ENCODE measurements around the gene FAM186B. TPM values are rescaled to one million over a fixed set of nuclear protein-coding genes. Genes with fewer than 3 reads are reported as not detected.
A peak's percentile ranks its signal among the peaks of the same experiment; 100 is the strongest.

FAM186B gene
- polyA plus RNA-seq, 3 donors: not detected

- Histone ChIP-seq H2AFZ (ENCODE audit: insufficient read depth, low read depth, low read length, poor library complexity, severe bottlenecking) (no peak overlapping the region), H3K9ac (ENCODE audit: insufficient read depth, low read length, poor library complexity, severe bottlenecking) (no peak overlapping the region), H3K9me3 (replicated peaks in 1 of 2; ENCODE audit: control insufficient read depth in 1 of 2, insufficient read depth in 1 of 2, low read length in 2 of 2) (peaks cover 0 to 5% of the 10 kb centered on the region in 2 donors), H3K4me1 (ENCODE audit: control insufficient read depth in 1 of 2, insufficient read depth in 2 of 2, low read length in 2 of 2) (peaks cover 17 to 20% of the 10 kb centered on the region in 2 donors), H3K4me2 (replicated peaks; ENCODE audit: extremely low read depth, low read length, poor library complexity, severe bottlenecking) (no peak overlapping the region), H3K27ac (ENCODE audit: low read depth in 1 of 2, low read length in 2 of 2) (no peak overlapping the region), H3K4me3 (replicated peaks in 1 of 3; ENCODE audit: low read depth in 2 of 3, low read length in 3 of 3) (no peak overlapping the region), H3K36me3 (replicated peaks in 1 of 2; ENCODE audit: control insufficient read depth in 1 of 2, insufficient read depth in 2 of 2, low read length in 2 of 2) (no peaks in the 10 kb centered on the region), H4K20me1 (ENCODE audit: insufficient read depth, low read length) (peaks cover 13% of the 10 kb centered on the region), H3K79me2 (ENCODE audit: insufficient read depth, low read length) (no peaks in the 10 kb centered on the region), H3K27me3 (ENCODE audit: control insufficient read depth in 2 of 2, insufficient read depth in 2 of 2, low read length in 2 of 2) (peaks cover 7 to 79% of the 10 kb centered on the region in 2 donors)
- intact Hi-C loops (cut with micrococcal nuclease): no loop called here
- H3K4me1 Mint-ChIP-seq: peaks cover 21% of the 10 kb centered on the region
- WGBS (ENCODE audit: insufficient coverage): 51% methylated on average over 35 of the region's 39 CpGs
- H3K27ac Mint-ChIP-seq: peak overlapping the region in 1 of 7 donors; percentile 33
- H3K27me3 Mint-ChIP-seq (ENCODE audit: low read depth in 3 of 3): peaks cover 72 to 94% (median 77%) of the 10 kb centered on the region in 3 donors
- no peak for TF ChIP-seq CTCF (IDR thresholded peaks at IDR 0.05)
- peaks cover 8 to 17% of the 10 kb centered on the region in 2 donors for H3K36me3 Mint-ChIP-seq
- H3K4me3 Mint-ChIP-seq: peak overlapping the region in 1 of 2 donors; percentile 6
- peaks cover 0 to 9% (median 2%) of the 10 kb centered on the region in 7 donors for H3K9me3 Mint-ChIP-seq
- DNase-seq: no peak
Observed at GRCh38 chr12:49543914-49544815, 61.3 kb downstream of the FAM186B start.

GRCh38 chr12:49543221-49543913 lies 62.1 kb downstream of the FAM186B start:
- Histone ChIP-seq H3K9ac (ENCODE audit: insufficient read depth, low read length, poor library complexity, severe bottlenecking) (no peak overlapping the region), H3K27ac (ENCODE audit: low read depth in 1 of 2, low read length in 2 of 2) (no peak overlapping the region)

More at GRCh38 chr12:49543221-49543913, 62.1 kb downstream of the FAM186B start:
- peaks cover 0 to 6% (median 2%) of the 10 kb centered on the region in 7 donors for H3K9me3 Mint-ChIP-seq
- H3K27me3 Mint-ChIP-seq (ENCODE audit: low read depth in 3 of 3): peaks cover 65 to 89% (median 69%) of the 10 kb centered on the region in 3 donors
- H3K4me3 ChIP-seq (replicated peaks in 1 of 3; ENCODE audit: low read depth in 2 of 3, low read length in 3 of 3): no peak overlapping the region
- H3K4me2 ChIP-seq (replicated peaks; ENCODE audit: extremely low read depth, low read length, poor library complexity, severe bottlenecking): no peak overlapping the region
- no peak overlapping the region for H3K4me3 Mint-ChIP-seq
- DNase-seq: no peak
- TF ChIP-seq CTCF (IDR thresholded peaks at IDR 0.05): no peak
- peaks cover 8 to 17% of the 10 kb centered on the region in 2 donors for H3K36me3 Mint-ChIP-seq
- intact Hi-C loops (cut with micrococcal nuclease): no loop called here
- WGBS (ENCODE audit: insufficient coverage): 71% methylated on average over 19 of the region's 20 CpGs
- peaks cover 14% of the 10 kb centered on the region for H3K4me1 Mint-ChIP-seq
- peaks cover 0 to 5% of the 10 kb centered on the region in 2 donors for H3K9me3 ChIP-seq (replicated peaks in 1 of 2; ENCODE audit: control insufficient read depth in 1 of 2, insufficient read depth in 1 of 2, low read length in 2 of 2)
- peaks cover 3 to 72% of the 10 kb centered on the region in 2 donors for H3K27me3 ChIP-seq (ENCODE audit: control insufficient read depth in 2 of 2, insufficient read depth in 2 of 2, low read length in 2 of 2)
- H3K4me1 ChIP-seq (ENCODE audit: control insufficient read depth in 1 of 2, insufficient read depth in 2 of 2, low read length in 2 of 2): peaks cover 10 to 14% of the 10 kb centered on the region in 2 donors
- H3K27ac Mint-ChIP-seq: peak overlapping the region in 1 of 7 donors; percentile 33
- peaks cover 13% of the 10 kb centered on the region for H4K20me1 ChIP-seq (ENCODE audit: insufficient read depth, low read length)
- no peaks in the 10 kb centered on the region for H3K36me3 ChIP-seq (replicated peaks in 1 of 2; ENCODE audit: control insufficient read depth in 1 of 2, insufficient read depth in 2 of 2, low read length in 2 of 2)
- no peaks in the 10 kb centered on the region for H3K79me2 ChIP-seq (ENCODE audit: insufficient read depth, low read length)
- H2AFZ ChIP-seq (ENCODE audit: insufficient read depth, low read depth, low read length, poor library complexity, severe bottlenecking): no peak overlapping the region

All from CD14-positive monocyte (primary cell).